Left cardiac atrium (tissue), 4 donors: ENCODE results near the gene TAS2R9. TPM values are rescaled to one million over a fixed set of nuclear protein-coding genes. Genes with fewer than 3 reads are reported as not detected.
"Not testable (repeated sequence)": the region's sequence is repeated elsewhere in the genome, so short reads cannot be mapped to it uniquely, and the experiment has no call there.

Source experiments
- ATAC-seq, 2 donors: fragments of 200-7000 bp; cut with Tn5 transposase; one replicate each; pipeline ENCODE4 v1.9.1; 2020; ENCODE audit warnings: mild to moderate bottlenecking in 2 of 2, moderate library complexity in 2 of 2
- DNase-seq: peaks from one replicate; pipeline ENCODE4 v3.0.0-alpha.2; 2020
- intact Hi-C, 2 donors: fragments of 100-400 bp; cut with DNase I; formaldehyde crosslinking; loops; one replicate each; pipeline versions ENCODE4 v1.14.1 to v1.15.1; 2022 to 2023
- long read RNA-seq: library from polyadenylated mRNA; unstranded; transcript quantifications from one replicate; pipeline ENCODE4 v2.0.0, GENCODE V29; 2021
- total RNA-seq, 2 donors: library from RNA; stranded (reverse); fragmentation: NEBNext Ultra II Directional; extraction: Animal tissue kit (Norgen Biotek cat#: 25700); gene quantifications; one replicate each; pipeline ENCODE4 v1.2.1, GENCODE V29; 2021
- donor health status: DM: no; HTN: yes; CAD: no.
- donor health status: DM: no; HTN: yes; CAD: no; lungs with severe emphysema.
- donor health status: DM: yes; HTN: yes; CAD: no.
- donor health status: Dilated cardiomyopathy.

TAS2R9 gene, protein sequence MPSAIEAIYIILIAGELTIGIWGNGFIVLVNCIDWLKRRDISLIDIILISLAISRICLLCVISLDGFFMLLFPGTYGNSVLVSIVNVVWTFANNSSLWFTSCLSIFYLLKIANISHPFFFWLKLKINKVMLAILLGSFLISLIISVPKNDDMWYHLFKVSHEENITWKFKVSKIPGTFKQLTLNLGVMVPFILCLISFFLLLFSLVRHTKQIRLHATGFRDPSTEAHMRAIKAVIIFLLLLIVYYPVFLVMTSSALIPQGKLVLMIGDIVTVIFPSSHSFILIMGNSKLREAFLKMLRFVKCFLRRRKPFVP
- not detected for total RNA-seq
- long read RNA-seq, result 0 reads

DNA sequence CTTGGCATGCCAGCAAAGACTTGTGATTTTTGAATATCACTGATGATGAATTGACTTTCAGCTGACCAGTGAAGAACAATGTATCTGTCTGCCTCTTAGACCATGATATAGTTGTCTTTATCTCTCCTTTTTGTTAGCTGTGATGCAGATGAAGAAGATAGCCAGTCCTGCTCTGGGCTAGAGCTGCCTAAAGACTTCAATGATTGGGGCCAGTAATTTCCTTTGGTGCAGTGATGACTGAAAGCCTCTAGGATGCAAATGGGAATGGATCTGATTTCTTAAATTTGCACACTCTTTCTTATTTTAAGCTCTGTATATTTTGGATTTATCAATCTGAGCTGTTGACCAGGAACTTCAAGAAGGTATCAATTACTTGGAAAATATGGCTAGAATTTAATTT is at the start of gene TAS2R9:
Gene TAS2R9 (minus strand): TSS at position 101 of the 400 bp plus-strand sequence. CDS start 93 bp downstream, at position 8.
- no peak for DNase-seq
- intact Hi-C loops, result no loop called here
- no peak for ATAC-seq

DNA sequence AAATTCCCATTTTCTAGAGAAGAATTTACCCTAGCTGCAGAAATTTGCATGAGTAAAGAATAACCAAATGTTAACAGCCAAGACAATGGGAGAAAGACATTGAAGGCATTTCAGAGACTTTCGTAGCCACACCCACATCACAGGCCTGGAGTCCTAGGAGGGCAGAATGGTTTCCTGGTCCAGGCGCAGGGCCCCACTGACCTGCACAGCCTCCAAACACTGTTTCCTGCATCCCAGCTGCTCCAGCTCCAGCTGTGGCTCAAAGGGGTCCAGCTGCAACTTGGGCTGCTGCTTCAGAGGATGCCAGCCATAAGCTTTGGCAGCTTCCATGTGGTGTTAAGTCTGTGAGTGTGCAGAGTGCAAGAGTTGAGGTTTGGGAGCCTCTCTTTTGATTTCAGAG is 45.8 kb upstream of the TAS2R9 start:
- intact Hi-C loops, result no loop called here
- no peak for DNase-seq
- ATAC-seq, result no peak

DNA sequence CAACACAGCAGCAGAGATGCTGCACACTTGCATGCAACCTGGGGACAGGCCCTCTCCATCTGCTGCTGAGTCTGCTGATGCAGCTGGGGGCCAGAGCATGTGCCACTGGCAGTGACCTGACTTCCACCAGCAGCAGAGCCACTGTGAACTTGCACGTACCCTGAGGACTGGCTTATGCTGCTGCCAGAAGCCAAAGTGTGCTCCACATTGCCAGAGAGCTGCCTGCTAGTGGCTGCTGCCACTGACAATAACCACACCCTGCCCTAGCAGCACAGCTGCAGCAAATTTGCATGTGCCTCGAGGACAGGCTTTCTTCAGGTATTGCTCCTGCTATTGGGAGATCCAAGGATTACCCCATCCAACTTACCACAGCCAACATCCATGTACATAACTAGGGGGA is 43.8 kb upstream of the TAS2R9 start:
- DNase-seq (no peak), ATAC-seq (no peak)
- intact Hi-C loops, result no loop called here

DNA sequence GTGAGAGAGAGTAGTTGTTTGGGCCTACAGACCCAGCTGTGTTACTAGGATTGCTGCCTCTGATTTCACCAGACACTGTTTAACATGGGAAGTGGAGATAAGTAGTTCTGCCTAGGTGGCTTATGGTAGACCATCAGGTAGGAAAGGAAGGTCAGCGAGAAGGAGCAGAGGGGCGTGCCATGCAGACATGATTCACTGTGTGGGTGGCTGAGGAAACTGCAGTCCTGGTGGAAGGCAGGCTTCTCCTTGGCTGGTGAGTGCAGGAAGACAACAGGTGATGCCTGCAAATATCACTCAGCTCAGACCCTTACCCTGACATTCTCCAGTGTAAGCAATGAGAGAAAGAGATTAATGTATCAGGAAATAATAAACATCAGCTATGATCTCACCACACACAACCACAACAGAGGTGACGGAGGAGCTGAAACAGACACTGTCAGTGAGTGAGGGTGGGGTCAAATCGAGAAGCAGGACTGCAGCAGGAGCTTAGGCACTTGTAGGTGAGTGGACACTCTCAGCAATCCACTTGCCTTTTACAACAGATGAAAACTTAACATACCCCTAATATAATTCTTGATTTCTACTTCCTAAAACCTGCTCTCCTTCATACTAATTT is 41.4 kb upstream of the TAS2R9 start:
- ATAC-seq, result no peak
- intact Hi-C loops, result no loop called here
- DNase-seq, result no peak

DNA sequence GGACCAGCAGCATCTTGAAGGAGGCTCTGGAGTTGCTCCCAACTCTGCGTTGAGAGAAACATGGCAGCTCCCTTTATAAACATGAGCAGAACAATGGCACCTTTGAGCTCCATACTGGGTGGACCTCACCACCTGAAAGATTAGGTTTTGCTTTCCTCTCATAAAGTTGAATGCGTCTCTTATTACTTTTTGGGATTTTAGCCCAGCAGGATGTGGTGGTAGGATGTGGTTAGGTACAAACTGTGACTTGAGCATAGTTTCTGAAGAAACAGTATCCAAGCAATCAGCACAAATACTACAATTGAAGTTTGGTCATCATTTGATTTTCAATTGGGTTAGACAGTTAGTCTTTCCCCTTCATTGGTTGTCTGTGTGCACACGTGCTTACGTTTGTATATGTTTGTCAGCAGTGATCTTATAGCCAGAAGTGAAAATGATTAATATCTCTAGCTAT is 39.5 kb upstream of the TAS2R9 start, which contains the start of gene PRR4:
Gene PRR4 (minus strand): TSS at position 51 of the 454 bp plus-strand sequence. CDS start 38 bp downstream, at position 13.
- DNase-seq, result no peak
- intact Hi-C loops, result no loop called here
- ATAC-seq, result no peak

DNA sequence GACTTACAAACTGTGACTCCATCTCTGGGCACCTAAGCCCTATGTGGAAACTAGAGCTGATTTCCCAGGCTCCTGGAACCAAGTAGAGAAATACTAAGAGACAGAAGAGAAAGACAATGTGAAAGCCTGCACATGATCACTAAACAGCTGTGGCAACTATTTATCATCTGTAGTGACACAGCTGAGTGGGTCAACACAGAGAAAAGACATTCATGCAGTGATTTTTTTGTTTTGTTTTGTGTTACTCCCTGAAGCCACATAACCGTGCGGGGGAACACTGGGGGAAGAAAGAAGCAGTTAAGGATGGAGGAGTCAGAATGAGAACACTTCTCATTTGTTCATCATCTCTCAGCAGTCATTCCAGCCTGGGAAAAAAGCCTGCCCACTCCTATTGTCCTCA is 37.8 kb upstream of the TAS2R9 start:
- intact Hi-C loops, result no loop called here
- DNase-seq (no peak), ATAC-seq (no peak)

DNA sequence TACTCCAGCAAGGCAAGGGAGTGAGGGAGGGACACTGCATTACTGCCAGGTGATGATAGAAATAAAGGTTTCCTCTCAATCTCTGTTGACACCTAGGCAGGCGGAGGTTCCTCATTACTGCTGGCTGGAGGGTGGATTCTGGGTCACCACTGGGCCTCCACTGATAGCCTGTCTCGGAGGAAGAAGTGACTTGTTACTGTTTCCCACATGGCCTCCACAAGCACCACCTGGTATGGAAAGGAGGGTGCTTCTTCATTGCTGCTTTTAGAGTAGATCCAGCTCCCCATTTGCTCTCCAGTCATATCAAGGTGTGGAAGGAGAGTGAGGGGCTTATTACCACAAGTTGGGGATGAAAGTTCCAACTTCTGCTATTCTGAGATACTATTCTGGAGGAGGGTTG is 32.9 kb upstream of the TAS2R9 start:
- ATAC-seq (no peak), DNase-seq (no peak)
- intact Hi-C loops, result no loop called here

DNA sequence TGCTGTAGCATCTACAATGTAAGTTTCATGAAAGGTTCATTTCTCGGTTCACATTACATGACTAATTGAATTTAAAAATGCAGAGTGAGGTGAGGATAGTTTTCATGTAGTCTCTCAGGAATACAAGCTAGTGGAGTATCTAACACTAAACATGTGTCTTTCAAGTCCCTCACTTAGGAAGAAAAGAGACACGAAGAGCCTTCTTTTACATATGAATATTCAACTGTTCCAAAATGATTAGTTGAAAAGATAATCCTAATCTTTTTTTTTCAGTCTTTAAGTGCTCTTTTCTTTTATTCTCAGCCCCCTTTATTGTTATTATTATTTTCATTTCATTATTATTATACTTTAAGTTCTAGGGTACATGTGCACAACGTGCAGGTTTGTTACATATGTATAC is 28.5 kb upstream of the TAS2R9 start:
- intact Hi-C loops, result no loop called here
- ATAC-seq (no peak), DNase-seq (no peak)

DNA sequence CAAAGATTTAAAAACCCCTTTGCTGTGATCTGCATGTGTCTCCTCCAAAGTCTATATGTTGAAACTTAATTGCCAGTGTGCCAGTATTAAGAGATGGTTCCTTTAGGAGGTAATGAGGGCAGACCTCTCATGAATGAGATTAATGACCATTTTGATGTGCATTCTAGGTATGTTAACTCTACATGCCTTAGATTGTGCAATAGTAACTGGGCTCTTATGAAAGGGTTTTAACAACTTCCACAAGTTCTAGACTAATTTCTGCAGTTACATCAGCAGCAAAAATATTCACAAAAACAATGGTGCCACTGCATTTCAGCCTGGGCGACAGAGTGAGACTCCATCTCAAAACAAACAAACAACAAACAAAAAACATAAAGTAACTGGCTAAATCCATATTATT is 20.0 kb upstream of the TAS2R9 start:
- intact Hi-C loops, result no loop called here
- ATAC-seq, result no peak
- DNase-seq, result no peak

DNA sequence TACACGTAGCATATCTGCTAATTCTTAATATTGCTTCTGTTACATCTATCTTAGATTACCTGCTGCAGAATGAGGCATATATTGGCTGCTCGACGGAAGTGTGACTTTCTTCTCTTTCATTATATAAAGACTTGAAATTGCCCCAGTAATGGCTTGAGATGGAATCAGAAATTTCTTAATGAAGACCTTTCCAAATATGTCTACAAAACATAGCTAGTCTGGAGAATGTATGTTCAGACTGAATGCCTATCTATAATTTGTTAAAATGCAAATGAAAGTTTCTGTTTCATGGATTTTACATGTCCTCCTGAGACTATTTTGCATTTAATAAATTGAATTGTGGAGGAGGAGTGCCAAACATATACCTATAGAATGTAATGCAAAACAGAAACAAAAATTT is 16.3 kb upstream of the TAS2R9 start, which contains the start of gene TAS2R10:
Gene TAS2R10 (minus strand): TSS at position 101 of the 400 bp plus-strand sequence. CDS start 89 bp downstream, at position 12.
- intact Hi-C loops, result no loop called here
- DNase-seq (no peak), ATAC-seq (no peak)

DNA sequence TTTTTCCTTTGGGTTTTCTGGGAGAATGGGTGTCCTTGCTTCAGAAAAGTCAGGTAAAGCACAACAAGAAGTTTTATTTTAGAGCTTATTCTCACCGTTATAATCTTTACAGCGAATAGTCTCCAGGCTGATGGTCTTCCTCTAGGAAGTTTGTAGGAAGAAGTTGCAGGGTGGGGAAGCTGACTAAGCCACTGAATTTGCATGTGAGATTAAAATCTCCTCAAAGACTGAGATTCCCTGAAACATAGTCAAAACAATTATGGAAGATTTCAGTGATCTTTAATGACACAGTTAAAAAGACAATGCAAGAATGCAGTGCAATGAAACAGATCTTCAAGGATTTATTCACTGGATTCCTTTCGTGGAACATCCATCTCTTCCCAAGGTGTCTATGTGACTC is 15.0 kb upstream of the TAS2R9 start:
- intact Hi-C loops, result no loop called here
- ATAC-seq, result no peak
- DNase-seq, result no peak

DNA sequence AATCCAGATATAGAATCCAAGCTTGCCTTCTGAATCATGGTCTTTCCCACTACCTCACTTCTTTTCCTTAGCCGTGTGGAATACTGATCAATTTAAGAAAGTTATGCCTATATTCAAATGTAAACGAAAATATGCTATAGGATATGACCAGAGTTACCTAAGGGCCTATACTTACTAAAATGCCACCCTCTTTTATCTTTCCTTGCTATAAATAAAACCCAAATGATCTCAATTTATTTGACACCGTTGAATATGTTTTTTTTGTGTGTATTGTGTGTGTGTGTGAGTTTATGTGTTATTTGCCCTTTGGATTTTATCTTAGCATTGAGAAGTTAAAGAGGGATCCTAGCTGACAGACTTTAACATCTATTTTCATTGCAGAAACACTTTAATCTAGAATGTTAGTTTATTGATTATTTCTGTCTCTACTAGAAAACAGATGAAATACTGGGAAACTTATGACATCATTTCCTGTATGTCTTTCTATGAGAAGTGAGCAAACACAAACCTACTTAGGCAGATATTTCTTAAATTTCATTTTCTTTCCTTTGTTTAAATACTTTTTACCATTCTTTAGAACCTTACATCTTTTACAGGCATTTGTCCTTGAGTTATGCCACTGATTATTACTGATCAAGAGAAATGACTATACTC is 2.0 kb upstream of the TAS2R9 start:
- DNase-seq (no peak), ATAC-seq (no peak)
- intact Hi-C loops, result no loop called here

DNA sequence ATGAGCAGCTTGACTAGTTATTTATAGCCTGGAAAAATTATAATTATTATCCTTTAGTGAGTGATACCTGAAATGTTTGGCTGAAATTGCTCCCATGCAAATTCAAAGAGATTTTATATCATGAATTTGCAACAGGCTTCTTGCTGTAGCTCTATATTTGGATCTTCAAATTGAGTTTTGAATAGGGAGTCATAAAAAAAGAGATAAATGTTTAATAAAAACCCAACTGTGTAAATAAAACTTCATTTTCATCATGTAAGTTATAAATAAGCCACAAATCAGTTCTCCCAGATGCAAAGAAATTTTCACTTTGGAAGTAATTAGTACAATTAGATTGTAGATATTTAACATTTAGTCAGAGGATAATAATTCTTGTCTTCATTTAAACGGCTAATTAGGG is 2.8 kb downstream of the TAS2R9 start, which contains the start of gene TAS2R8:
Gene TAS2R8 (minus strand): TSS at position 101 of the 400 bp plus-strand sequence. CDS start 306 bp downstream, outside the sequence.
- ATAC-seq (no peak), DNase-seq (no peak)
- intact Hi-C loops, result no loop called here

DNA sequence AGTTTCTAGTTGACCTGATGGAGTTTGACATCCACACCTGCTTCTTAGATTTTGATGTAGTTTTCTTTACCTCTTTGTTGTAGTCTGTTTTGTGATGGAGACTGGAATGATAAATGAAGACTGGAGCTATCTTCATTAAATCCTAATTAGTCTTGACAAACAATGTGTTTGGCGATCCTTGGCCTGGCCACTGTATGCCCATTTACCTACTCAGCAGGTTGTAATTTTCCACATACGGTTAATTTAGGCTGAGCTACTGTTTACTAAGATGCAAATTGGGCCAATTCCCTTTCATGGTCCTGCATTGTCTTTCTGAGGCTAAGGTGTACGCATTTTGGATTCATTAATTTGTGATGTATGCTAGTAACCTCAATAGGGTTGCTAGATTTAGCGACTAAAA is 7.4 kb downstream of the TAS2R9 start, which contains the start of gene TAS2R7:
Gene TAS2R7 (minus strand): TSS at position 41 of the 400 bp plus-strand sequence. CDS start 57 bp downstream, outside the sequence.
- intact Hi-C loops, result no loop called here
- ATAC-seq (no peak), DNase-seq (no peak)

DNA sequence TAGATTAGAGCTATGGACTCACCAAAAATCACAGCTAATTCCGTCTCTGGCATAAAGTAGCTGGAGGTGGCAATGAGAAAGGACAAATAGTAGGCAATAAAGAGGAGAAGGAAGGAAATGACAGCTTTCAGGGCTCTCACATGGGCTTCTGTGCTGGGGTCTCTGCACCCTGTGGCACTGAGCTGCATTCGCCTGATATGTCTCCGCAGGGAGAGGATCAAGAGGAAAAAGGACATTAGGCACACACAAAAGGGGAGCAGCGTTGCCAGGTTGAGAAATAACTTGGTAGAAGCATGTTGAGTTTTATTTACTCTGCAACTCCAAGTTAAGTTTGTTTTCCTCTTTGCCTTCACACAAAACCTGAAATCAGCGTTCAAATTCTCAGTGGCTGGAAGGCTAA is 8.2 kb downstream of the TAS2R9 start:
- DNase-seq (no peak), ATAC-seq (no peak)
- intact Hi-C loops, result no loop called here

DNA sequence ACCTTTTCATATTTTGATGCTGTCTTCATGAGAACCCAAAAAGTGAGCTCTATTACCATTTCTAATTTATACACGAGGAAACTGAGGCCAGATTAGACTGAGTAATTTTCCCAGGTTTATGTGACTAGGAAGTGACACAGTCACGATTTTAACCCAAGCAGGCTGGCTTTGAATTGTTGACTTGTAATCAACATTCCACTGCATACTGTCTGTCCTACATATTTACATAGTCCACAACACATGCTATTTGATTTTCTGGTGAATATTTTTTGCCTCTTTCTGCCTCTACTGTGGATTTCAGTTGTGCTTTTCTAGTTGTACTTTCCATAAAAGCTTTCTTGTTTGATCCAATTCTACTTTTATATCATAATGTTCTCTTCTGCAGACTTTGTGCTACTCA is 15.7 kb downstream of the TAS2R9 start:
- intact Hi-C loops, result no loop called here
- DNase-seq, result no peak
- no peak for ATAC-seq

DNA sequence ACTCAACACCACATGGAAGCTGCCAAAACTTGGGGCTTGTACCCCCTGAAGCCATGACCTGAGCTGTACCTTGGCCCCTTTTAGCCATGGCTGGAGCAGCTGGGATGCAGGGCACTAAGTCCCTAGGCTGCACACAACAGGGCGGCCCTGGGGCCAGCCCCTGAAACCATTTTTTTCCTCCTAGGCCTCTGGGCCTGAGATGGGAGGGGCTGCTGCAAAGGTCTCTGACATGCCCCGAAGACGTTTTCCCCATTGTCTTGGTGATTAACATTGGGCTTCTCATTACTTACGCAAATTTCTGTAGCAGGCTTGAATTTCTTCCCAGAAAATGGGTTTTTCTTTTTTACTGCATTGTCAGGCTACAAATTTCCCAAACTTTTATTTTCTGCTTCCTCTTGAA is 18.2 kb downstream of the TAS2R9 start:
- DNase-seq, intact Hi-C loops, ATAC-seq: not testable (repeated sequence)

DNA sequence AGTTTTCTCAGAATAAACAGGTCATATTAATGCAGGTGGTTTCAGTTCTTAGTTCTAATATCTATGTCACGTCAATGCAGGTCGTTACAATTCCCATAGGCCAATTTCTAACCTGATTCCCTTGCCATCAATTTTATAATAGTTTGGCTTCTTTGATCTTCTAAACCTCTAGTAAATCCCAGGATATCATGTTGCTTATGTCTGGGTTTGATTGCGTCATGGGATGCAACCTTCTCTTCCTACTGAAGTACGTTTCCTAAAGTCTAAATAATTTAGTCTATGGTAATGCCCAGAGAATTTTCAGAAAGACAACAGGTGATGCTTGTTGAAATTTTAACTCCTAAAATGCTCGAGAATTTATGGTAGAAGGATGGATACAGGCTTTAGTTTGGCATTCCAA is 26.7 kb downstream of the TAS2R9 start:
- DNase-seq (no peak), ATAC-seq (no peak)
- intact Hi-C loops, result loop anchor here in 1 of 2 donors (5.0 kb wide), 1 partner anchor 424 kb away; no protein-coding TSS in a partner anchor

DNA sequence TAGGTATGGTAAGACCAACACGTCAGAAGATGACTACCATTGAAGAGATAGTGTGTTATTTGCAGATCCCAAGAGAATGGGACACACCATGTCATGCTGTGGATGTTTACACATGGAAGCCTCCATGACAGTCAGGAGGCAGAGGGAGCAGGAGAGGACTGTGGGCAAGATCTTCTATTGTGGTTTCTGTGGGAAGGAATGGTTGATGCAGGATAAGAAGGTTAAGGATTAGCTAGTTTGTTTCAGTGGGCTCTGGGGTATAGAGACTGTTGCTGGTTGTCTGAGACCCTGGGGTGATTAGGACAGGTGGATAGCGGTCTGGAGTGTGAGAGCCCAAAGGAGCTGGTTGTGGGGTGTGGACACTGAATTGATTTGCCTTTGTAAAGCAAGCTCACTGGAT is 30.9 kb downstream of the TAS2R9 start:
- ATAC-seq (no peak), DNase-seq (no peak)
- intact Hi-C loops, result no loop called here
